GM23338 (cell line): Measurements from ENCODE around the gene SMOC2. TPM values are rescaled to one million over a fixed set of nuclear protein-coding genes. Genes with fewer than 3 reads are reported as not detected.
"Not testable (repeated sequence)": the region's sequence is repeated elsewhere in the genome, so short reads cannot be mapped to it uniquely, and the experiment has no call there.

Experiments
- ATAC-seq: fragments of 200-7000 bp; cut with Tn5 transposase; 3 replicates; pipeline ENCODE4 v1.9.1; 2020
- DNase-seq: peaks from one replicate; pipeline ENCODE4 v3.0.0-alpha.2; 2015; ENCODE audit warnings: low spot score
- H2AFZ ChIP-seq: fragments of 200-600 bp; sonication (generic); 2 replicates; pipeline ENCODE4 v1.8.0; 2016; ENCODE audit warnings: antibody characterized with exemption, mild to moderate bottlenecking, moderate library complexity
- H3F3A ChIP-seq: fragments of 200-600 bp; sonication (generic); replicated peaks from 2 replicates; pipeline ENCODE4 v1.8.0; 2017; ENCODE audit warnings: antibody characterized with exemption, mixed run types, low read depth
- H3K27ac ChIP-seq: fragments of 200-600 bp; sonication (generic); 2 replicates; pipeline ENCODE4 v1.6.1; 2016; ENCODE audit warnings: low read depth
- H3K27me3 ChIP-seq: fragments of 200-600 bp; sonication (generic); 2 replicates; pipeline ENCODE4 v1.8.0; 2016; ENCODE audit warnings: mild to moderate bottlenecking, mixed run types, moderate library complexity; ENCODE audit not compliant: insufficient read depth
- H3K36me3 ChIP-seq: fragments of 200-600 bp; sonication (generic); 2 replicates; pipeline ENCODE4 v1.8.0; 2016; ENCODE audit warnings: mild to moderate bottlenecking; ENCODE audit not compliant: insufficient read depth
- H3K4me1 ChIP-seq: fragments of 200-600 bp; sonication (generic); 2 replicates; pipeline ENCODE4 v1.8.0; 2016; ENCODE audit warnings: mild to moderate bottlenecking, moderate library complexity; ENCODE audit not compliant: insufficient read depth
- H3K4me2 ChIP-seq: fragments of 200-600 bp; sonication (generic); 2 replicates; pipeline ENCODE4 v1.7.1; 2017; ENCODE audit warnings: mixed run types
- H3K4me3 ChIP-seq: fragments of 200-600 bp; sonication (generic); 2 replicates; pipeline ENCODE4 v1.6.1; 2016; ENCODE audit warnings: mixed run types
- H3K79me2 ChIP-seq: fragments of 200-600 bp; sonication (generic); replicated peaks from 2 replicates; pipeline ENCODE4 v1.8.0; 2017; ENCODE audit warnings: mild to moderate bottlenecking; ENCODE audit not compliant: insufficient read depth
- H3K9me2 ChIP-seq: fragments of 200-600 bp; sonication (generic); 2 replicates; pipeline ENCODE4 v1.8.0; 2017; ENCODE audit not compliant: insufficient read depth
- H4K20me1 ChIP-seq: fragments of 200-600 bp; sonication (generic); replicated peaks from 2 replicates; pipeline ENCODE4 v1.8.0; 2017; ENCODE audit warnings: mild to moderate bottlenecking; ENCODE audit not compliant: insufficient read depth
- H3K27ac Mint-ChIP-seq: 2 replicates; pipeline ENCODE4 v1.8.0; 2020; ENCODE audit warnings: inconsistent platforms, mild to moderate bottlenecking, moderate library complexity, mixed read lengths
- H3K27me3 Mint-ChIP-seq: 3 replicates; pipeline ENCODE4 v1.8.0; 2022; ENCODE audit warnings: low read depth, mild to moderate bottlenecking, moderate library complexity, mixed read lengths, inconsistent platforms; ENCODE audit not compliant: insufficient read depth, poor library complexity
- H3K36me3 Mint-ChIP-seq: 3 replicates; pipeline ENCODE4 v1.8.0; 2021; ENCODE audit warnings: low read depth, mild to moderate bottlenecking, inconsistent platforms, moderate library complexity, mixed read lengths
- H3K4me1 Mint-ChIP-seq: 3 replicates; pipeline ENCODE4 v1.8.0; 2020; ENCODE audit warnings: mild to moderate bottlenecking, inconsistent platforms, mixed read lengths
- H3K4me3 Mint-ChIP-seq: 3 replicates; pipeline ENCODE4 v1.8.0; 2021; ENCODE audit warnings: moderate library complexity, mild to moderate bottlenecking, inconsistent platforms, mixed read lengths
- H3K9me3 Mint-ChIP-seq: 3 replicates; pipeline ENCODE4 v1.8.0; 2020; ENCODE audit warnings: moderate library complexity, mild to moderate bottlenecking, inconsistent platforms, mixed read lengths
- EZH2 ChIP-seq: fragments of 200-600 bp; sonication (generic); IDR thresholded peaks from one replicate; pipeline ENCODE4 v1.8.0; 2017; ENCODE audit warnings: antibody characterized with exemption, mild to moderate bottlenecking, low read depth; ENCODE audit not compliant: unreplicated experiment
- EZH2phosphoT487 ChIP-seq: fragments of 200-600 bp; sonication (generic); IDR thresholded peaks from one replicate; pipeline ENCODE4 v1.8.1; 2018; ENCODE audit warnings: antibody characterized with exemption; ENCODE audit not compliant: unreplicated experiment
- JUNB ChIP-seq: IDR thresholded peaks from one replicate; pipeline ENCODE4 v1.6.1; 2016; ENCODE audit warnings: antibody characterized with exemption; ENCODE audit not compliant: unreplicated experiment
- STAT1 ChIP-seq: IDR thresholded peaks from one replicate; pipeline ENCODE4 v1.6.1; 2016; ENCODE audit warnings: antibody characterized with exemption; ENCODE audit not compliant: unreplicated experiment
- ZNF114 ChIP-seq: fragments of 250-450 bp; sonication (Bioruptor Pico); IDR thresholded peaks from 2 replicates; pipeline ENCODE4 v1.5.0; 2020; ENCODE audit warnings: mild to moderate bottlenecking, moderate library complexity
- polyA plus RNA-seq: library from polyadenylated mRNA; unstranded; fragments of >200 nt; fragmentation: Nextera tagmentation; extraction: Ambion mirVana; gene quantifications from 2 replicates; pipeline ENCODE4 v1.2.1, GENCODE V29; 2016
- total RNA-seq: library from RNA; depleted of rRNA; stranded (reverse); fragments of >200 nt; shearing (Covaris generic); gene quantifications from 2 replicates; pipeline ENCODE4 v1.2.3, GENCODE V29; 2014
- TF ChIP-seq, protein P1 (sequence below): IDR thresholded peaks from 2 replicates; pipeline ENCODE4 v1.6.1; 2016; ENCODE audit warnings: antibody characterized with exemption
- TF ChIP-seq, protein P2 (sequence below): IDR thresholded peaks from one replicate; pipeline ENCODE4 v1.6.1; 2018; ENCODE audit warnings: antibody characterized with exemption; ENCODE audit not compliant: unreplicated experiment

SMOC2 gene
- total and polyA plus RNA-seq, 2 experiments from 2014 or later: 4.3 to 6.5 TPM

DNA sequence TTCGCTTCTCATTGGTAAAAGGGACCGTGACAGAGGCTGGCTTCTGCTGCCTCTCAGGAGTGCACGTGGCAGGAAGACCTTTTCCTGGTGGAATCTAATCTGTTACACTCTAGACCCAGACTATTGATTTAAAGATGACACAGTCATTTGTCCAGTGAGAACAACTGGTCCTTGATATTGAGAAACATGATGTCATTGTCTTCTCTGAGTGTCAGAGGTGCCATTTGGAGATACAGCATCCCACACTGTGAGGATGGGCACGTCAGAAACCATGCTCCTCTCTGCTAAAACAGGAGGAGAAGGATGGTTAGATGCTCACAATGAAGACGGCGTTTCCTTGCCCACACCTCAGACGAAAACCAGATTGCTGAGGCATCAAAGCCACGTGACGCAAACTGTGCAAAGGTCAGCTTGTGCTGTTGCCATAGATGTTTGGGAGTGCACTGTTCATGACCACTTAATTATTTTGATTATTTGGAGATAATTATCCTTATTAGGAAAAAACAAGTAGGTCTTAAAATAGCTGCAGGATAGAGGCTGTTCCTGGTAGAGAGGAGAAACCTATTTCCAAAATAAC is 169.0 kb downstream of the SMOC2 start:
- Histone ChIP-seq H3K4me2 (no peak overlapping the region), H3K36me3 (no peaks in the 10 kb centered on the region), H3K27me3 (no peaks in the 10 kb centered on the region), H3K79me2 (no peaks in the 10 kb centered on the region), H3K4me3 (no peak overlapping the region), H3K4me1 (no peaks in the 10 kb centered on the region), H2AFZ (no peak overlapping the region), H3K27ac (no peak overlapping the region), H3K9me2 (no peaks in the 10 kb centered on the region), H3F3A (no peaks in the 10 kb centered on the region), H4K20me1 (no peaks in the 10 kb centered on the region)
- TF ChIP-seq JUNB (no peak), EZH2phosphoT487 (no peak), ZNF114 (no peak), STAT1 (no peak), EZH2 (no peak)
- TF ChIP-seq, protein P1, sequence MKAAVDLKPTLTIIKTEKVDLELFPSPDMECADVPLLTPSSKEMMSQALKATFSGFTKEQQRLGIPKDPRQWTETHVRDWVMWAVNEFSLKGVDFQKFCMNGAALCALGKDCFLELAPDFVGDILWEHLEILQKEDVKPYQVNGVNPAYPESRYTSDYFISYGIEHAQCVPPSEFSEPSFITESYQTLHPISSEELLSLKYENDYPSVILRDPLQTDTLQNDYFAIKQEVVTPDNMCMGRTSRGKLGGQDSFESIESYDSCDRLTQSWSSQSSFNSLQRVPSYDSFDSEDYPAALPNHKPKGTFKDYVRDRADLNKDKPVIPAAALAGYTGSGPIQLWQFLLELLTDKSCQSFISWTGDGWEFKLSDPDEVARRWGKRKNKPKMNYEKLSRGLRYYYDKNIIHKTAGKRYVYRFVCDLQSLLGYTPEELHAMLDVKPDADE: no peak
- TF ChIP-seq, protein P2, sequence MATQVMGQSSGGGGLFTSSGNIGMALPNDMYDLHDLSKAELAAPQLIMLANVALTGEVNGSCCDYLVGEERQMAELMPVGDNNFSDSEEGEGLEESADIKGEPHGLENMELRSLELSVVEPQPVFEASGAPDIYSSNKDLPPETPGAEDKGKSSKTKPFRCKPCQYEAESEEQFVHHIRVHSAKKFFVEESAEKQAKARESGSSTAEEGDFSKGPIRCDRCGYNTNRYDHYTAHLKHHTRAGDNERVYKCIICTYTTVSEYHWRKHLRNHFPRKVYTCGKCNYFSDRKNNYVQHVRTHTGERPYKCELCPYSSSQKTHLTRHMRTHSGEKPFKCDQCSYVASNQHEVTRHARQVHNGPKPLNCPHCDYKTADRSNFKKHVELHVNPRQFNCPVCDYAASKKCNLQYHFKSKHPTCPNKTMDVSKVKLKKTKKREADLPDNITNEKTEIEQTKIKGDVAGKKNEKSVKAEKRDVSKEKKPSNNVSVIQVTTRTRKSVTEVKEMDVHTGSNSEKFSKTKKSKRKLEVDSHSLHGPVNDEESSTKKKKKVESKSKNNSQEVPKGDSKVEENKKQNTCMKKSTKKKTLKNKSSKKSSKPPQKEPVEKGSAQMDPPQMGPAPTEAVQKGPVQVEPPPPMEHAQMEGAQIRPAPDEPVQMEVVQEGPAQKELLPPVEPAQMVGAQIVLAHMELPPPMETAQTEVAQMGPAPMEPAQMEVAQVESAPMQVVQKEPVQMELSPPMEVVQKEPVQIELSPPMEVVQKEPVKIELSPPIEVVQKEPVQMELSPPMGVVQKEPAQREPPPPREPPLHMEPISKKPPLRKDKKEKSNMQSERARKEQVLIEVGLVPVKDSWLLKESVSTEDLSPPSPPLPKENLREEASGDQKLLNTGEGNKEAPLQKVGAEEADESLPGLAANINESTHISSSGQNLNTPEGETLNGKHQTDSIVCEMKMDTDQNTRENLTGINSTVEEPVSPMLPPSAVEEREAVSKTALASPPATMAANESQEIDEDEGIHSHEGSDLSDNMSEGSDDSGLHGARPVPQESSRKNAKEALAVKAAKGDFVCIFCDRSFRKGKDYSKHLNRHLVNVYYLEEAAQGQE: no peak
- no peak for DNase-seq
- H3K27ac Mint-ChIP-seq: no peak overlapping the region
- H3K4me3 Mint-ChIP-seq: no peak overlapping the region
- peaks cover 26% of the 10 kb centered on the region for H3K9me3 Mint-ChIP-seq
- no peak for ATAC-seq
- peaks cover 15% of the 10 kb centered on the region; the same call in 2 of the 3 replicates for H3K4me1 Mint-ChIP-seq
- H3K27me3 Mint-ChIP-seq: peaks cover 1% of the 10 kb centered on the region
- H3K36me3 Mint-ChIP-seq: peaks cover 20% of the 10 kb centered on the region

DNA sequence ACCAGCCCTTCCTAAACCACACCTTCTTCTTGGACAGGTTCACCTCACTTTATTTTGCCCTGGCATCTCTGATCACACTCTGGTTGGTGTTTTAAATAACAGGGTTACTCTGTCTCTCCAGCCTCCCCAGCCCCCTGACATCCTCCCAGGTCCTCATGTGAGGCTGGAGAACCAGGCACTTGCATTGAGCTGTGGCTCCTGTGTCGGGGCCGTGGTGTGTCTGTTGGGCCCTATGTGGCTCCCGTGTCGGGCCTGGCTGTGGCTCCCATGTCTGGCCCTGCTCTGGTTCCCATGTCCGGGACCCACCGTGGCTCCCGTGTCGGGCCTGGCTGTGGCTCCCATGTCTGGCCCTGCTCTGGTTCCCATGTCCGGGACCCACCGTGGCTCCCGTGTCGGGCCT is 170.0 kb downstream of the SMOC2 start:
- H3K27me3 Mint-ChIP-seq, H3K9me2 ChIP-seq, H3K79me2 ChIP-seq, H4K20me1 ChIP-seq, H3F3A ChIP-seq, H3K36me3 ChIP-seq, H3K4me3 Mint-ChIP-seq, H3K27ac Mint-ChIP-seq, H3K27me3 ChIP-seq, DNase-seq, H3K4me1 ChIP-seq, H3K4me3 ChIP-seq, H2AFZ ChIP-seq, H3K4me2 ChIP-seq, ATAC-seq, H3K27ac ChIP-seq: not testable (repeated sequence)
- H3K36me3 Mint-ChIP-seq: peaks cover 29% of the 10 kb centered on the region
- H3K9me3 Mint-ChIP-seq: peaks cover 36% of the 10 kb centered on the region
- H3K4me1 Mint-ChIP-seq: peaks cover 13% of the 10 kb centered on the region; the same call in 2 of the 3 replicates
